Measurements from ENCODE around the gene LAG3.
A peak's percentile ranks its signal among the peaks of the same experiment; 100 is the strongest.

Gene LAG3

DNA sequence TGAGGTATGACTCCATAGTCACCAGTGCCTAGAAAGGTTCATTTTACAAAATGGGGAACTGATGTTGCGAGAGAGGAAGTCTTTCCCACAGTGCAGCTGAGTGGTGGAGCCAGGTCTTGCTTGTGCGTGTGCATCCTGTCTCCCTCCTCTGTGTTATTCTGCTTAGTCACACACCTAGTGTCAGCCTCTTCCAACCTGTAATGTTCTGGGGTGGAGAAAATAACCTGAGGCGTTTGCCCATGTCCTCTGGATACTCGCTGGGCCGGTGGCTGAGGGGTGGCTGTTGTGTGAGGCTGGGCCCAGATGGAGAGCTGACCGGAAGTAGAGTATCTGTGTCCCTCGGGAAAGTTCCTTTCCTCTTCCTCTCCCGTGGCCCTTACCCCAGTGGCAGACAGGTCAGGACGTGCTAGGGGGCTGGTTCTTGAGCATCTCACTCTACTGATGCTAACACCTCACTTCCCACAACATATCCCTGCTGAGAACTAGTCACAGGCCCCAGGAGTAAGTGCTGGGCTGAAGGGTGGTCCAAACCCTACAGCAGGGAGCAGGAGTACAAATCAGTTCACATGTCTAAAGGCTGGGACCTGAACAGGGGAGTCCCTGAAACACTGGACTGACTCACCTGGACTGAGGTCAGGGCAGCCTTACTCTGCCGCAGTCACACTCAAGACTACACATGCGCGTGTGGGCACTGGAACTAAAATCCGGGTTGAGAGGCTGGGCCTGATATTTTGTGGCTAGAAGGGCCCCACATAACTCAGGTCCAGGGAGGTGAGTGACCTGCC, 26.4 kb upstream of the LAG3 start:
- no peak for TF ChIP-seq JUND (IDR thresholded peaks at IDR 0.05; ENCODE audit: low read depth)
- DNase-seq (ENCODE audit: low read depth in 1 of 2, low spot score in 1 of 2): no peak
- in situ Hi-C loops (cut with HindIII; ENCODE audit: low pct_unique_long_range_greater_than_20kb, low sequenced_read_pairs): no loop called here

DNA sequence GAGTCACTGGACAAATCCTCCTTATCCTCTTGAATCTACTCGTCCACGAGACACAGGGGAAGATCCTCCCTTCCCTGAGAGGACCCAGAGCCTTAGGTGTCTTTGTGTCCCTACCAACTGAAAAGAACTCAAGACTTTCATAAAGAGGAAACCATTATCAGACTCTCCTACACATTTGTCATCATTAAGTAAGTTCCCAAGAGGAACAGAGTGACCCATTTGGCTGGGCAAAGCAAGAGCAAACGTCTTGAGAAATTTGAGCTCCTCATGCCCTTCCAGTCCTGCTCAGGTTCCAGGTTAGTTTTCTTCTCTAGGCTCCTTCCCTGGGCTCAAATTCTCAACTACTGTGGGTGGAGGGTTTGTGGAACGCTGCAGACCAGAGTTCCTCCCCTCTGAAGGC, 25.1 kb upstream of the LAG3 start:
- DNase-seq (ENCODE audit: low read depth in 1 of 2, low spot score in 1 of 2): no peak
- in situ Hi-C loops (cut with HindIII; ENCODE audit: low pct_unique_long_range_greater_than_20kb, low sequenced_read_pairs): no loop called here

DNA sequence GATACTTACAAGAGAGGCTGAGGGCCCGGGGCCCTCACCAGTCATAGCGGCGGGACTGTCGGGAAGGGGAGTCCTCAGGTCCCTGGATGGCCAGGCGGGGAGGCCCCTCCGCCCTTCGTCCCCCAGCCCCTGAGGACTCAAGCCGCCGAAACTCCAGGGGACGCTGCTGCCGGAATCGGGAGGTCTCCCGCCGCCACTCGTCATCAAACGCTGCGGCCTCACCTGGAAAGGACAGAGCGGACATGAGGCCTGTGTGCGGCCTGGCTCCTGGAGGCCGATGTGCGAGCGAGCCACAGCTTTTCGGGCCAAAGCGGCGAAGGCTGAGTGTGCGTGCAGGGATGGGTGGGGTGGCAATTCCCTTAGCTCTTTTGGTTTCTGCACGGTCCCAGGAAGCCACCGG, 23.6 kb upstream of the LAG3 start:
- in situ Hi-C loops (cut with HindIII; ENCODE audit: low pct_unique_long_range_greater_than_20kb, low sequenced_read_pairs): no loop called here
- no peak for DNase-seq (ENCODE audit: low read depth in 1 of 2, low spot score in 1 of 2)
- TF ChIP-seq JUND (IDR thresholded peaks at IDR 0.05; ENCODE audit: low read depth): no peak

More for the DNA sequence above, 25.1 kb upstream of the LAG3 start:
- no peak for TF ChIP-seq JUND (IDR thresholded peaks at IDR 0.05; ENCODE audit: low read depth)

DNA sequence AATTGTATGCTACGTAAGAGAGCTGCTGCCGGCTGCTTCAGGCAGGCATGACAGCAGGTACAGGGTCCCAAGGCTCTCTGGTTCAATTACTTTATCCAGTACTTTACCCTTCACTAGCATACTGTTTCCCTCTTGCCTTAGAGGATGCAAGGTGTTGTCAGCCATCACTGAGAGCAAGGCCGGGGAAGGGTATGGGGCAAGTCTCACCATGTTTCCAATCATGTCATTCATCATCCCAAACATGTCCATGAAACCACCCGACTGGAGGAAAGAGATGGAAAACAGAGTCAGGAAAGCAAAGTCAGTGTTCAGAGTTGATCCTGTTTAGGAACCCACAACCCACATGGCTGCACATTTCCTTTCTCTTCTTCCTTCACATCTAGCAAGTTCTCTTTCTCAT, 21.8 kb upstream of the LAG3 start:
- in situ Hi-C loops (cut with HindIII; ENCODE audit: low pct_unique_long_range_greater_than_20kb, low sequenced_read_pairs): no loop called here
- no peak for TF ChIP-seq JUND (IDR thresholded peaks at IDR 0.05; ENCODE audit: low read depth)
- no peak for DNase-seq (ENCODE audit: low read depth in 1 of 2, low spot score in 1 of 2)

DNA sequence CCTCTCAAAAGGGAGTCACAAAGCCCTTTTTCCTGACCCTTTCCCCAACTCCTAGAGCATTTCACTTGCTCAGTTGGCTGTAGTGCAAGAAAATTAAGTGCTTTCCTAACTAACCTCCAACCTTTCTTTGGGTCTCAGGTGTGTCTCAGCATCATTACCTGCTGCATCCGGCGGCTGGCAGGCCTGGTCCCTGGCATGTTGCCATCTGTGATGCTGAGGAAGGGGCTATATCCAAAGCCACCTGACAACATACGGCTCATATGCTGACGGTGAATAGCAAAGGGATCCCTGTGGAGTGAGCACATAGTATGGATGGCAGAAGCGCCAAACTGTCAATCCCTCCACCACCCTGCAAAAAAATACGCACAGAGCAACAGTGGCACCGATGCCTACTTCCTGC, 20.6 kb upstream of the LAG3 start:
- no peak for TF ChIP-seq JUND (IDR thresholded peaks at IDR 0.05; ENCODE audit: low read depth)
- in situ Hi-C loops (cut with HindIII; ENCODE audit: low pct_unique_long_range_greater_than_20kb, low sequenced_read_pairs): no loop called here
- no peak for DNase-seq (ENCODE audit: low read depth in 1 of 2, low spot score in 1 of 2)

DNA sequence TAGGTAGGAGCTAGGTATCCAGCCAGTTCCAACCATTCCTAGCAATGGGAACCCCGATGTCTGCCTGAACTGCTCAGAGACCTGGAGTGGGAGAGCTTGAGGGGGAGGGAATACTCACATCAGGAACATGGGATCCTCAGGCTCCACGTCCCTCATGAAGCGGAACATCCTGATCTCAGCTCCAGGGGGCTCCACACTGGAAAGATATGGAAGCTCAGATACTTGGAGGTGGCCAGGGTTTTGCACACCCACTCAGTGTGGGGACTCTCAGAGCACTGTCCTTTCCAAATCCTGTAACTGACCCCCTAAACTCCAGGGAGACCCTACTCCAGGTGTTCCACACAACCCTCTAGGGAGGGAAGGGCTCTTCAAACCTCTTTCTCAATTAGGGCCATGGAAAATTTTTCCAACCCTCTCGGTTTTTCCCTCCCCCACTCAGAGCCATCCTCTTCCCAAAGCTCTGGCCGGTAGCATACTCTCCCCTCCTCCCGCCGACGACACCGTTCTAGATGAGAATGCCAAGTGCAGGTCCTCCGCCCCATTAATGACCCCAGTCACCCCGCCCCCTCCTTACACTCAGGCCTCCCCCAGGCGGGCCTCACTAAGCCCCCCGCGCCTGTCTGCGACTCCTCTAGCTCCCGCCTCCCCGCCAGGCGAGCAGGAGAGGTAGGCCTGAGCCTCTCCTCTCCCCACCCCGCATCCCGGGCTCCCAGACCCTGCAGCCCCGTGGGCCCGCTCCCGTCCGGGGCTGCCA, 20.0 kb upstream of the LAG3 start:
- DNase-seq (ENCODE audit: low read depth in 1 of 2, low spot score in 1 of 2): no peak
- TF ChIP-seq JUND (IDR thresholded peaks at IDR 0.05; ENCODE audit: low read depth): no peak
- in situ Hi-C loops (cut with HindIII; ENCODE audit: low pct_unique_long_range_greater_than_20kb, low sequenced_read_pairs): no loop called here

DNA sequence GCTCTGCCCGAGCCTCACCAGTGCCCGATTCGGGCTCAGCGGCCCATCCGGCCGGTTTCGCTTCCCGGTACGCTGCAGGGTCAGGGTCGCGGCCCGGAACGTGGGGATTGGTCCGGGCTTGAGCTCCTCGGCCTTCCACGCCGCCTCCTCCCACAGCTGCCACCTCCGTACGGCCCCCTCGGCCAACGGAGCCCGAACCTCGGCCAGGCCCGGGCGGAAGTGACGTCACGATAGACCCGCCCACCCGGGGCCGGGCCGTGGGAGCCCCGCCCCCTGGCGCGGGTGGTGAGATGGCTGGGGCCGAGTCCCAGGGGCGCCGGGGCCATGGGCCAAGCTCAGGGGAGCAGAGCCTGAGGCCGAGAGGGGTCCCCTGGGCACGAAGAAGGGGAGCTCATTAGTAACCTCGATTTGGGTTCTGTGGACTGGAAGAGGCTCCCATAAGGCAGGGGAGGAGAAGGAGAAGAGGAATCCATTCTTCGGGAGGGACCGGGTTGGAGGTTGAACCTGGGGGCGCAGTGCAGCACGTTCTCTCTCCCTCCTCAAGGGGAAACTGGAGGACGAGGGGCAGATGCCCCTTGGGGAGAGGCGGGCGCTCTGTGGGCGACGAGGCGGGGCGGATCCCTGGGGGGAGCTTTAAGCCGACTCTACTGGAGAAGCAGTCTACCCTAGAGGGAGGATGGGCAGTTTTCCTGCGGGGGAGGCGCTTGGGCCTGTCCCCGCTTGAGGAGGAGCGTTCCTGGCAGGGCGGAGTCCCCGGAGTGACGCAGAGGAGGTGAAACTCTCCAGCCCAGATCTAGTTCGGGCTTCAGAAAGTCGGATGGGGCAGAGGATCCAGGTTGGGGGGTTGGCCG, 19.2 kb upstream of the LAG3 start, which contains the start of gene MLF2:
MLF2 (minus strand) TSS at position 221 of the 851 bp plus-strand sequence. CDS start 807 bp downstream, outside the sequence.
- no peak for TF ChIP-seq JUND (IDR thresholded peaks at IDR 0.05; ENCODE audit: low read depth)
- DNase-seq (ENCODE audit: low read depth in 1 of 2, low spot score in 1 of 2): peak; percentile 61 to 94
- in situ Hi-C loops (cut with HindIII; ENCODE audit: low pct_unique_long_range_greater_than_20kb, low sequenced_read_pairs): no loop called here

DNA sequence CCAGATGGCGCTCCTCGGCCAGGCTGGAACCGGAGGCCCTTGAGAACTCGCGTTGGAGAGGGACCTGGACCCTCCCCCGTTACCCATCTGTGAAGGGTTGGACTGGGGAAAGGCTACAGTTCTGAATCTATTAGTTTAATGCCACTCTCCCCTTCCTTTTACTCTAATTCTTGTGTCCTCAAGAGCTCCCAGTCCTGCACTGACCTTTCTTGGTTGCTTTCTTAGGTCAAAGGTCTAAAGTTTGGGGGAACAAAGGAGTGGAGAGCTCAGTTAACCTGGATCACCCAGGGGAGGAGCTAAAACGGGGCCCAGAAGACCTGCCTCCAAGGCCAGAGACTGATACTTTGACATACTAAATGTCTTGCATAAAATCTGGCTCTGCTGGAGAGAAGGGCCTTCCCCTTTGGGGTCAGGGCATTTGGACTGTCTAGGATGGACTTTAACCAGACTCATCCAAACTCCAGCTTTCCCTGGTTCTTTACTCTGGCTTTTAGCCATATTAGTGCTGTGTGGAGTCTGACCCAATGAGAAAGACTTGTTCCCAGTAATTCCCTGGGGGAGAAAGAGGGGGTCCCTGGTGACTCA, 18.5 kb upstream of the LAG3 start:
- no peak for DNase-seq (ENCODE audit: low read depth in 1 of 2, low spot score in 1 of 2)
- no peak for TF ChIP-seq JUND (IDR thresholded peaks at IDR 0.05; ENCODE audit: low read depth)
- in situ Hi-C loops (cut with HindIII; ENCODE audit: low pct_unique_long_range_greater_than_20kb, low sequenced_read_pairs): no loop called here

DNA sequence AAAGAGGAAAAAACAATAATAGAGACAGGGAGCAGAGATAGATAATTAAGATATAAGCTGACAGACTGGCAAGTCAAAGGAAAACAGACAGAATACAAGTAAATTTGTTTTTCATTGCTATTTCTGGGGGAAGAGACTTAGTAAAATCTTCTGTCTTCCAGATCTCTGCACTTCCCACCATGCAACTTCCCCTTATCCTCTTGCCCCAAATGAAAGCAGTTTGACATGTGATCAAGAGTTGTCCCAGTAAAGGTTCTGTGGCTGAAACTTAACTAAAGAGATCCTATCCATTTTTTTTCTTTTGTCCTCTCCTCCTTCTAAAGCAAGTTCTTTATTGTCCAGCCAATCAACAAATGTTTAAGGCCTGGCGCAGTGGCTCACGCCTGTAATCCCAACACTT, 17.9 kb upstream of the LAG3 start:
- DNase-seq (ENCODE audit: low read depth in 1 of 2, low spot score in 1 of 2): no peak
- in situ Hi-C loops (cut with HindIII; ENCODE audit: low pct_unique_long_range_greater_than_20kb, low sequenced_read_pairs): no loop called here
- no peak for TF ChIP-seq JUND (IDR thresholded peaks at IDR 0.05; ENCODE audit: low read depth)

DNA sequence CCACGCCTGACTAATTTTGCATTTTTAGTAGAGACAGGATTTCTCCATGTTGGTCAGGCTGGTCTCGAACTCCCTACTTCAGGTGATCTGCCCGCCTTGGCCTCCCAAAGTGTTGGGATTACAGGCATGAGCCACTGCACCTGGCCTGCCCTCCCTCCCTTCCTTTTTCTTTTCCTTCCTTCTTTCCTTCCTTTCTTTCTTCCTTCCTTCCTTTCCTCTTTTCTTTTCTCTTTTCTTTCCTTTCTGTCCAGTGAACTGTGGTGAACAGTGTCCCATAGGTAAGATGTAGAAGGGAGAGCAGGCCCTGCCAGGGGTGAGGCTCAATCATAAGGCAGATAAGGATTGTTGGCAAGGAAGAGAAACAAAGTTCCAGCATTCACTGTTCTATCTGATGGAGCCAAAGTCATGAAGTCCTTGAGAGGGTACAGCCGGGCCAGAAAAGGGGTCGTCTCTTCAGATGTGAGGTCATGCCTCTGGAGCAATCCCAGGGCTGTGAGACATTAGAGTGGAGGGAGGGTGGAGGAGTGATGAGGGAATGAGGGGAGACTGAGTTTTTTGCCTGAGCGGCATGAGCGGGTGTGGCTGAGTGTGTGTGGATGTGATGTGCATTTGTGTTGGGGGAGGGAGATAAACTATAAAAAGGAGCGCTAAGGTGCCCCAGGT, 15.2 kb upstream of the LAG3 start:
- no peak for TF ChIP-seq JUND (IDR thresholded peaks at IDR 0.05; ENCODE audit: low read depth)
- DNase-seq (ENCODE audit: low read depth in 1 of 2, low spot score in 1 of 2): no peak
- in situ Hi-C loops (cut with HindIII; ENCODE audit: low pct_unique_long_range_greater_than_20kb, low sequenced_read_pairs): no loop called here

DNA sequence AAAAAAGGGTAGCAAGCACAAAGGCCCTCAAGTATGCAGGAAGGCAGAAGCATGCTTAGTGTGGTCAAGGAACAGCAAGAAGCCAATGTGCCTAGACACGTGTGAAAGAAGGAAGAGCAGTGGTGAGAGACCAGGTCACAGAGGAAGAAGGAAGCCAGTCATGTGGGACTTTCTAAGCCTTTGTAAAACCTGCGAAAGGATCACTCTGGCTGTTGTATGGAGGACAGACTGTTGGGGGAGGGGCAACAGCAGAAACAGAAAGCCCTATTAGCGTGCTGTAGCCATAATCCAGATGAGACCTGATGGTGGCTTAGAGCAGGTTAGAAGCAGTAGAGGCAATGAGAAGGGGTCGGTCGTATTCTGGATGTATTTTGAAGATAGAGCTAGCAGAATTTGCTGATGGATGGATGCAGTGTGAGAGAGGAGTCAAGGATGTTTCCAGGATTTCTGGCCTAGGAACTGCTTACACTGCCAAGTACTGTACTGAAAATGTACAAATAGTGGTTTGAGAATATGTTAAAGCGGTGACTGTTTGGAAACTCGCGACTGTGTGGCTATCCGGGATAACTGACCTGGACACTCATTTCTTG, 13.7 kb upstream of the LAG3 start:
- no peak for DNase-seq (ENCODE audit: low read depth in 1 of 2, low spot score in 1 of 2)
- in situ Hi-C loops (cut with HindIII; ENCODE audit: low pct_unique_long_range_greater_than_20kb, low sequenced_read_pairs): no loop called here
- TF ChIP-seq JUND (IDR thresholded peaks at IDR 0.05; ENCODE audit: low read depth): no peak
